ENCODE measurements around the gene CGB5.

DNA sequence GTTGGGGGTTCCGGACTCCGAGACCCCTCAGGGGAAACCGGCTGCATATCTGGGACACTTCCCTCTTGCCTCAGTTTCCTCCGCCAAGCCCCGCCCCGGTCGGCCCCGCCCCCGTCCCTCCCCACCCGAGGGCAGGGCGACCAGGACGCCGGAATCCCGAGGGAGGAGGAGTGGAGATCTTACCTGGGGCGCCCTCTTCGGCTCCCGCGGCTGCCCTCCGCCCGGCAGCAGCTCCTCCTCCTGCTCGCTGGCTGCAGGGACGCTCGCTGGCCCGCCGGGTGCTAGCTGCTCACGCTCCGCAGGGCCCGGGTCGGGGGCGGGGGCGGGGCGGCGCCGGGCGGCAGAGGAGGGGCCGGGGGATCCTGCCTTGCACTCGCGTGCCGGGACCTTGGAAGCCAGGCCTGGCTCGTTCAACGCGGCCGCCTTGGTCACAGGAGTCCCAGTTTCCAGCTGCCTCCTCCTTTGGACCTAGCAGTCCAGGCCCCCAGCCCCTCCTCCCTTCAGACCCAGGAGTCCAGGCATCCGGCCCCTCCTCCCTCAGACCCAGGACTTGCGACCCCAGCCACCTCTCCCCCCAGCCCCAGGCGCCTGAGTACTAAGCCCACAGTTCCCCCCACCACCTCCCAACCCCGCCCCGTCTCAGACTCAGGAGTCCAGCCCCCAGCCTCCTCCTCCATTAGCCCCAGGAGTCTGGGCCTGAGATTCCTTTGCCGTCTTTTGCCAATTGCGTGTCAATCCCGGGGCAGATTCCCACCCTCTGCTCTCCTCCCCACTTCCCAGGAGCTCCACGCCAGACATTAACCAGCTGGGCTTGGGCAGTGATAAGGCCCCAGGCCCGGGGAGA is 21.3 kb downstream of the CGB5 start, which contains the start of gene NTF4:
- TF ChIP-seq EP300 (IDR thresholded peaks at IDR 0.05) (no peak), POLR2A (IDR thresholded peaks at IDR 0.05; ENCODE audit: low read depth) (no peak)

All from esophagus muscularis mucosa (tissue), 2 donors.